ENCODE data around the gene PLEKHH1.
"Not testable (repeated sequence)": the region's sequence is repeated elsewhere in the genome, so short reads cannot be mapped to it uniquely, and the experiment has no call there.

PLEKHH1 gene

DNA sequence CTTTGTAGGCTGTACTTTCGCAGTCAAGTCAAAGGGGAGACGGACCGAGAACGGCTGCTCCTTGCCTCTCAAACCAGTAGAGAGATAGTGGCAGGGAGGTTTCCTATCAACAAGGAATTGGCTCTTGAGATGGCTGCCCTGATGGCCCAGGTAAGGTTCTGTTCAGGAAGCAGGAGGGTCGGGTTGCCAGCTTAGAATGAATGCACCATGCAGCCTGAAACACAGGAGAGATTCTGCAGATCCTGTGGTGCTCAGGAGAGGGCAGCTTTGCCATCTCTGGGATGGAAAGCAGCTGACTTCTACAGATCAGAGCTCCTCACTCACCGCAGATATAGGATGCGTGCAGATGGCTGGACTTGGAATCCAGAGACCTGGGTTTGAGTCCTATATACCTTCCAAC is 49.0 kb downstream of the PLEKHH1 start:
- Histone ChIP-seq H3K9me3 (ENCODE audit: control insufficient read depth, low read length) (no peaks in the 10 kb centered on the region), H3K36me3 (ENCODE audit: control insufficient read depth, insufficient read depth, low read length) (peaks cover 8% of the 10 kb centered on the region), H3K27ac (ENCODE audit: low read depth, low read length, severe bottlenecking) (no peak overlapping the region), H3K4me3 (ENCODE audit: extremely low read depth, insufficient read depth, low read length, poor library complexity, severe bottlenecking) (no peak overlapping the region), H3K4me1 (ENCODE audit: control insufficient read depth, insufficient read depth, low read length, poor library complexity, severe bottlenecking) (peaks cover 7% of the 10 kb centered on the region)
- WGBS, 2 experiments (ENCODE audit: insufficient coverage in 2 of 2), result 91 to 96% methylated on average over 6 to 7 of the region's 7 CpGs

DNA sequence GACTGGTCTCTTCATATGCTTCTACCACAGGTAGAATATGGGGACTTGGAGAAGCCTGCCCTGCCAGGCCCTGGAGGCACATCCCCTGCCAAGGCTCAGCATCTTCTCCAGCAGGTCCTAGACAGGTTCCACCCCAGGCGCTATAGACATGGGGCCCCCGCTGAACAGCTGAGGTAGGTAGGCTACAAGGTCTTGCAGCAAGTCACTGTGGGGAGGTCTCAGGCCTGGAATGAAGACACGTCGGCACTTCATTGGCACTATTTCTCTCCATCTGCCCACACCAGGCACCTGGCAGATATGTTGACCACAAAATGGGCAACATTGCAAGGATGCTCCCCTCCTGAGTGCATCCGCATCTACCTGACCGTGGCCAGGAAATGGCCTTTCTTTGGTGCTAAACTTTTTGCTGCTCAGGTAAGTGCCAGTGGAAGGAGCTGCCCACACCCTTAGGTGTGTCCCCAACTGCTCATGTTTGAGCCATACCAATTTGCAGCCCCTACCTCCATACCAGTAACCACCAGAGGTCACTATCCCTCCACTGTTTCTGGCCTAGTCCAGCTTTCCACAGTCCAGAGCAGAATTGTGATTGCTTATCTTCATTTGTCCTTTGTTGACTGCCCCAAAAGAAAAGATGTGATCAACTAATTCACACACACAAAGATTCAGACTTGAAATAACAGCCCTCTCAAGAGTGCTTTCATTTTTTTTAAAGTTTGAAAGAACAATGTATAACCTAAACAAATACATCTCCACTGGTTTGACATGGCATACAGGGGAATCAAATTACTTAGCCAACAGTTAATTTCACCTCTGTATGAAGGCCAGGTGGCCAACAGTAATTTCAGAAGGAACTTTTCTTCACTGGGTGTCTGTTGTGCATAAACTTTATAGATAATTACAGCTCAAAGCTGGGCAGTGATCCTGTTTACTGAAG is 50.9 kb downstream of the PLEKHH1 start:
- H3K27ac ChIP-seq (ENCODE audit: low read depth, low read length, severe bottlenecking), result no peak overlapping the region
- H3K36me3 ChIP-seq (ENCODE audit: control insufficient read depth, insufficient read depth, low read length), result peaks cover 13% of the 10 kb centered on the region
- WGBS, 2 experiments (ENCODE audit: insufficient coverage in 2 of 2), result 80 to 89% methylated on average over 6 of the region's 6 CpGs
- no peaks in the 10 kb centered on the region for H3K4me1 ChIP-seq (ENCODE audit: control insufficient read depth, insufficient read depth, low read length, poor library complexity, severe bottlenecking)
- H3K9me3 ChIP-seq (ENCODE audit: control insufficient read depth, low read length), result no peaks in the 10 kb centered on the region
- no peak overlapping the region for H3K4me3 ChIP-seq (ENCODE audit: extremely low read depth, insufficient read depth, low read length, poor library complexity, severe bottlenecking)

DNA sequence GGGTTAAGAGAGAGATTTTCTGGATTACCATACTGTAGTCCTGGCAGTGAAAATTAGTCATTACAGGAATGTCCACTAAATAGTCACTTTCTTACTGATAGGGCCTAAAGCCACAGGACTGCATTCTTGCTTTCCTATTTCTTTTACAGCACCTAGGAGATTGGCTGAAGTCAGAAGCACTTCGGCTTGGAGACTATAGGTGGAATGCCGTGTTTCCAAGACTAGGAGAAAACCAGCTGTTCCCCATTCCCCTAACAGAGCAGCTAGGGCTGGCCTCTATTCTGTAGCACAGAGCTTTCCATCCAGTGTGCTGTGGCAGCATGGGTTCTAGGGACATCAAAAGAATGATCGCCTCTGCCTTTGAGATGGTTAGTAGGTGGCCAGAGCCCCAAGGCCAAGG is 51.9 kb downstream of the PLEKHH1 start:
- H3K27ac ChIP-seq (ENCODE audit: low read depth, low read length, severe bottlenecking), result no peak overlapping the region
- H3K36me3 ChIP-seq (ENCODE audit: control insufficient read depth, insufficient read depth, low read length), result peaks cover 16% of the 10 kb centered on the region
- no peaks in the 10 kb centered on the region for H3K4me1 ChIP-seq (ENCODE audit: control insufficient read depth, insufficient read depth, low read length, poor library complexity, severe bottlenecking)
- H3K9me3 ChIP-seq (ENCODE audit: control insufficient read depth, low read length), result no peaks in the 10 kb centered on the region
- H3K4me3 ChIP-seq (ENCODE audit: extremely low read depth, insufficient read depth, low read length, poor library complexity, severe bottlenecking), result no peak overlapping the region
- WGBS, 2 experiments (ENCODE audit: insufficient coverage in 2 of 2), result 100% methylated on average over 2 of the region's 3 CpGs

DNA sequence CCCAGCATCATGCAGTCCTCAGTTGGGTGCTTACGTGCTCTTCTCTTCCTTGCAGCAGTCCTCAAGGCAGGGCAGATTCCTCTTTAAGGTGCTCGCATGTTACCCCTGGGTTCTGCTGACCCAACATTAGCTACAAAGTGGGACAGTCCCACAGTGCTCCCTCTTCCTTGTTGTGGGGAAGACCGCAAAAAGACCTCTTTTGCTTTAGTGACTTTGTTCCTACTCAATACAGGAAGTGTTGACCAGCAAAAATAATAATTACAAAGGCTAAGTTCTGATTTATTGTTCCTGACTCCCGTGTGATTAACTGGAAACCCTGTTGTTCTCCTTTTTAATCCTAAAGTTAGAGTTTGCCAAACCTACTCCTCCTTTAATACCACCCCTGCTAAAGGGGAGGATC is 53.3 kb downstream of the PLEKHH1 start:
- Histone ChIP-seq H3K36me3 (ENCODE audit: control insufficient read depth, insufficient read depth, low read length) (peaks cover 16% of the 10 kb centered on the region), H3K4me3 (ENCODE audit: extremely low read depth, insufficient read depth, low read length, poor library complexity, severe bottlenecking) (no peak overlapping the region), H3K27ac (ENCODE audit: low read depth, low read length, severe bottlenecking) (no peak overlapping the region), H3K9me3 (ENCODE audit: control insufficient read depth, low read length) (no peaks in the 10 kb centered on the region), H3K4me1 (ENCODE audit: control insufficient read depth, insufficient read depth, low read length, poor library complexity, severe bottlenecking) (no peaks in the 10 kb centered on the region)
- 94 to 96% methylated on average over 2 to 4 of the region's 4 CpGs for WGBS, 2 experiments (ENCODE audit: insufficient coverage in 2 of 2)

DNA sequence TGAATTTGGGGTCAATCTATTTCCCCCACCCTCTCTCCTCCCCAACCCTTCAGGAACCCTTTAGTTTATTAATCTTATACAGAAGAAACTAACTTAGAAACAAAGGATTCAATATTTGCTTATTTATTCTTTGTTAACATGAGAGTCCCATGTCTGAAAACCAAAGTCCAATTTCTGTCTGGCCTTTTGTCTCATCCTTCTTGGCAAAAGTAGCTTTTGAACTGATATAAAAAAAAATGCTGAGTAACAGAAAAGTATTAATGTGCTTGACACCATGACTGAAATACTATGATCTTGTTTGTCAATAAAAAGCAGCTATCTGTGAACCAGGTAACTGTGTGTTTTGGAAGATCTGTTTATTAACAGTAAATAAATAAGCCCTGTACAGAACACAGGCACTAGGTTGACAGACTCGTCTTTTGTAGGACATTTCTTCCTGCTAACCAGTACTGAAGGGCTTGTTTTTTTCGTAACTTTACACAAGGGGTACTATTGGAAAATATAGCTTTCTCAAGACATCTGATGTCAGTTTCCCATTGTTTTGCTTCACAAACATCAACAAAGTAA is 56.2 kb downstream of the PLEKHH1 start:
- Histone ChIP-seq H3K36me3 (ENCODE audit: control insufficient read depth, insufficient read depth, low read length) (peaks cover 26% of the 10 kb centered on the region), H3K9me3 (ENCODE audit: control insufficient read depth, low read length) (no peaks in the 10 kb centered on the region), H3K27ac (ENCODE audit: low read depth, low read length, severe bottlenecking) (no peak overlapping the region), H3K4me1 (ENCODE audit: control insufficient read depth, insufficient read depth, low read length, poor library complexity, severe bottlenecking) (no peaks in the 10 kb centered on the region), H3K4me3 (ENCODE audit: extremely low read depth, insufficient read depth, low read length, poor library complexity, severe bottlenecking) (no peak overlapping the region)
- WGBS, 2 experiments (ENCODE audit: insufficient coverage in 2 of 2), result 93% methylated on average over 2 of the region's 2 CpGs; no CpG with 5 or more reads in 1 of the 2 experiments

DNA sequence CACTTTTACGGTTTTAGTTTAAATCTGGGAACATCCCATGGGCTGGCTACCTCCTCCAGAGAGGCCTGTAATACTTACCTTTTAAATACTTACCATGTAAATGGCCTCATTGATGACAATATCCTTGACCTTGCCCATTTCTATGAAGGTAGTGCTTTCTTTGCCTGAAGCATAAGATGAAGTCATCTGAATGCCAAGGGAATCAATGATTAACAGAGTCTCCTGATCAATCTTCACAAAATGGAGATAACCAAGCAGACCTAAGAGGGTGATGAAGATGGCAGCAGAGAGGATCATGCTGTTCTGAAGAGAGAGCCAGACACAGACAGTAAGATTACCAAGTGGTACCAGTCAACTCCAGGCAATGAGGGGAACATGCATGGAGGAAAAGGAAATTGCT is 60.6 kb downstream of the PLEKHH1 start:
- not testable (repeated sequence) for H3K4me3 ChIP-seq (ENCODE audit: extremely low read depth, insufficient read depth, low read length, poor library complexity, severe bottlenecking); H3K4me1 ChIP-seq (ENCODE audit: control insufficient read depth, insufficient read depth, low read length, poor library complexity, severe bottlenecking); H3K9me3 ChIP-seq (ENCODE audit: control insufficient read depth, low read length); H3K27ac ChIP-seq (ENCODE audit: low read depth, low read length, severe bottlenecking)
- no CpG with 5 or more reads among the region's 1 CpG for WGBS, 2 experiments (ENCODE audit: insufficient coverage in 2 of 2)
- peaks cover 13% of the 10 kb centered on the region for H3K36me3 ChIP-seq (ENCODE audit: control insufficient read depth, insufficient read depth, low read length)

DNA sequence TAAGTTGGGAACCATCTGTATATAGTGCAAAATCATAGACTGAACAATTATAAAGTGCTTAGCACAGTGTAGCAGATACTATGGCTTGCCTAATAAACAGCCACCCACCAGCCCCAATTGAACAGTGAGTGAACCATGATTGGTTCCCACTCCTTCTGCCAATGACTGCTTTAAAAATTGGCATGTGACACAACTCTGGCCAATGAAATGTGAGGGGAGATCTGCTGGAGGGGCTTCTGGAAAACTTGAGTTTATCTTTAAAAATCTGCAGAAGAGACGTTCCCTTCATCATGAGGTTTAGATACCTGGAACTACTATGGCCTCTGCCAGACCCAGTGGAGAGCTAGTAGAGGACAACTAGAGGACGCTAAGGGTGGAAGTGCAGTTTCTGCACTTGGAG is 62.3 kb downstream of the PLEKHH1 start:
- H3K27ac ChIP-seq (ENCODE audit: low read depth, low read length, severe bottlenecking), result no peak overlapping the region
- WGBS, 2 experiments (ENCODE audit: insufficient coverage in 2 of 2), result 92 to 100% methylated on average over 2 of the region's 2 CpGs
- H3K4me1 ChIP-seq (ENCODE audit: control insufficient read depth, insufficient read depth, low read length, poor library complexity, severe bottlenecking), result no peaks in the 10 kb centered on the region
- H3K9me3 ChIP-seq (ENCODE audit: control insufficient read depth, low read length), result no peaks in the 10 kb centered on the region
- no peak overlapping the region for H3K4me3 ChIP-seq (ENCODE audit: extremely low read depth, insufficient read depth, low read length, poor library complexity, severe bottlenecking)
- peaks cover 10% of the 10 kb centered on the region for H3K36me3 ChIP-seq (ENCODE audit: control insufficient read depth, insufficient read depth, low read length)

DNA sequence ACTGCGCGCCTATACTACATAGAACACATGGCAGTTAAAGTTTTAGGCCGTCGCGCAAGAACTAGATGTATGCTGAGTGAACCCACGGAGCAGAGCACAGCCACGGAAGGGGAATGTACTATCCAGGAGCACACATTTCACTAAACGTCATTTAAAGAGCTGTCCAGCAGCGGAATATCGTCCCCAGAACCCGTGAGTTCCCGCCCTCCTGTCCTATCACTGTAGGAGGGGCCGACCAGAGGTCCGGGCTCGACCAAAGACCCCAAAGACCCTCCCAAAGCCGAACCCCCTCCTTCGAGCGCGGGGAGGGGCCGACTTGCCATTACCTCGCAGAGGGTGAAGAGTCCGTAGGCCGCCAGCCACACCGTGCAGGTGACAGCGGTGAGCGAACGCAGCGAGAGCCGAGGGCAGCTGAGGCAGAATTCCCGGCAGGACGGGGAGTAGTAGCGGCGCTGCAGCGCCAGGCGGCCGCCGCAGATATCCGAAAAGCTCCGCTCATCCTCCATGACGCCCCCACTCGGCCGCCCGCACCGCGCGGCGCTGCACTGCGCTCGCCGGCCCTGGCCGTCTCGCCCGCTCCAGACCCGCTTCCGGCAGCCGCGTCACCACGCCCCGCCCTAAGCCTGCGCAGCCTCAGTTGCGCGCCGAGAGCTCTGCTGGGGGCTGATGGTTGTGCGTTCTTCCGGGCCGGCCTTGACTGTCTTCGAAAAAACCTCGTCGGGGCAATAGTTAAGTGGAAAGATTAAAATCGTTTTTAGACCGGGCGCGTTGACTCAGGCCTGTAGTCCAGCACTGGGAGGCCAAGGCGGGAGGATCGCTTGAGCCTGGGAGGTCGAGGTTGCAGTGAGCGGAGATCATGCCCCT is 66.8 kb downstream of the PLEKHH1 start, which contains the start of gene PIGH:
Gene PIGH (minus strand): TSS at position 571 of the 864 bp plus-strand sequence. CDS start 65 bp downstream, at position 506.
- Histone ChIP-seq H3K9me3 (ENCODE audit: control insufficient read depth, low read length) (no peaks in the 10 kb centered on the region), H3K27ac (ENCODE audit: low read depth, low read length, severe bottlenecking) (peak within 1 kb of the TSS; percentile 66), H3K4me1 (ENCODE audit: control insufficient read depth, insufficient read depth, low read length, poor library complexity, severe bottlenecking) (no peaks in the 10 kb centered on the region), H3K4me3 (ENCODE audit: extremely low read depth, insufficient read depth, low read length, poor library complexity, severe bottlenecking) (peak within 1 kb of the TSS; percentile 64), H3K36me3 (ENCODE audit: control insufficient read depth, insufficient read depth, low read length) (no peaks in the 10 kb centered on the region)
- 10 to 13% methylated on average over 47 to 60 of the region's 77 CpGs for WGBS, 2 experiments (ENCODE audit: insufficient coverage in 2 of 2)

DNA sequence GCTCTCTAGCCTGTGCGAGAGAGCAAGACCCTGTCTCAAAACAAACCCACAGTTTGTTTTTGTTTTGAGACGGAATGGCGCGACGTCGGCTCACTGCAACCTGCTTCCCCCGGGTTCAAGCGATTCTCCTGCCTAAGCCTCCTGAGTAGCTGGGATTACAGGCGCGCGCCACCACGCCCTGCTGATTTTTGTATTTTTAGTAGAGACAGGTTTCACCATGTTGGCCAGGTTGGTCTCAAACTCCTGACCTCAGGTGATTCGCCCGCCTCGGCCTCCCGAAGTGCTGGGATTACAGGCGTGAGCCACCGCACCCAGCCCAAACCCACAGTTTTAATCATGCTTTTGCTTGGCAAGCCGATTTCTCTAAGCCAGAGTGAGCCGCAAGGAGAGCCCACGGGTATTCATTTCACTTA is 67.5 kb downstream of the PLEKHH1 start:
- not testable (repeated sequence) for H3K9me3 ChIP-seq (ENCODE audit: control insufficient read depth, low read length); H3K36me3 ChIP-seq (ENCODE audit: control insufficient read depth, insufficient read depth, low read length); H3K4me1 ChIP-seq (ENCODE audit: control insufficient read depth, insufficient read depth, low read length, poor library complexity, severe bottlenecking); H3K27ac ChIP-seq (ENCODE audit: low read depth, low read length, severe bottlenecking)
- WGBS, 2 experiments (ENCODE audit: insufficient coverage in 2 of 2), result 92 to 93% methylated on average over 19 to 20 of the region's 21 CpGs
- peak overlapping the region; percentile 64 for H3K4me3 ChIP-seq (ENCODE audit: extremely low read depth, insufficient read depth, low read length, poor library complexity, severe bottlenecking)

DNA sequence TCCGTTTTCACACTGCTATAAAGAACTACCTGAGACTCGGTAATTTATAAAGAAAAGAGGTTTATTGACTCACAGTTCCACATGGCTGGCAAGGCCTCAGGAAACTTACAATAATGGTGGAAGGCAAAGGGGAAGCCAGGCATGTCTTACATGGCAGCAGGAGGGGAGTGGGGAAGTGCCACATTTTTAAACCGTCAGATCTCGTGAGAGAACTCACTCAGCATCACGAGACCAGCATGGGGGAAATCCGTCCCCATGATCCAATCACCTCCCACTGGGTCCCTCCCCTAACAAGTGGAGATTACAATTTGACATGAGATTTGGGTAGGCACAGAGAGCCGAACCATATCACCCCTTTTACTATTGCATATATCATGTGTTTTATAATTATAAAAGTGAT is 69.0 kb downstream of the PLEKHH1 start:
- no peaks in the 10 kb centered on the region for H3K9me3 ChIP-seq (ENCODE audit: control insufficient read depth, low read length)
- H3K27ac ChIP-seq (ENCODE audit: low read depth, low read length, severe bottlenecking), result no peak overlapping the region
- WGBS, 2 experiments (ENCODE audit: insufficient coverage in 2 of 2), result 71% methylated on average over 3 of the region's 7 CpGs; no CpG with 5 or more reads in 1 of the 2 experiments
- H3K4me3 ChIP-seq (ENCODE audit: extremely low read depth, insufficient read depth, low read length, poor library complexity, severe bottlenecking), result no peak overlapping the region
- no peaks in the 10 kb centered on the region for H3K4me1 ChIP-seq (ENCODE audit: control insufficient read depth, insufficient read depth, low read length, poor library complexity, severe bottlenecking)
- no peaks in the 10 kb centered on the region for H3K36me3 ChIP-seq (ENCODE audit: control insufficient read depth, insufficient read depth, low read length)

Measured in mesodermal cell (in vitro differentiated cells).